Esophagus muscularis mucosa (tissue), 4 donors: Measurements from ENCODE around the gene FAM210B. TPM values are rescaled to one million over a fixed set of nuclear protein-coding genes. Genes with fewer than 3 reads are reported as not detected.

Experiments used
- DNase-seq: peaks from one replicate; pipeline ENCODE4 v3.0.0-alpha.2; 2017; ENCODE audit errors: extremely low spot score
- H3K27ac ChIP-seq, 4 donors: fragments of 200-600 bp; sonication (generic); replicated peaks in 1 of 4; 1 replicate in 3 of 4; 2 replicates in 1 of 4; pipeline ENCODE4 v1.5.1; 2016 to 2019; ENCODE audit warnings: mild to moderate bottlenecking in 1 of 4
- H3K27me3 ChIP-seq, 4 donors: fragments of 200-600 bp; sonication (generic); one replicate each; pipeline versions ENCODE4 v1.5.1 to v1.6.0; 2016 to 2019
- H3K36me3 ChIP-seq, 4 donors: fragments of 200-600 bp; sonication (generic); one replicate each; pipeline ENCODE4 v1.5.1; 2016 to 2019
- H3K4me1 ChIP-seq, 4 donors: fragments of 200-600 bp; sonication (generic); one replicate each; pipeline ENCODE4 v1.5.1; 2016 to 2019
- H3K4me3 ChIP-seq, 4 donors: fragments of 200-600 bp; sonication (generic); 1 replicate in 2 of 4; 2 replicates in 2 of 4; pipeline ENCODE4 v1.5.1; 2016 to 2019; ENCODE audit warnings: mild to moderate bottlenecking in 4 of 4, moderate library complexity in 1 of 4
- H3K9me3 ChIP-seq, 4 donors: fragments of 200-600 bp; sonication (generic); 1 replicate in 3 of 4; 2 replicates in 1 of 4; pipeline ENCODE4 v1.5.1; 2016 to 2019
- EP300 ChIP-seq: sonication (generic); formaldehyde crosslinking; IDR thresholded peaks from one replicate; pipeline ENCODE4 v1.6.1; 2017; ENCODE audit warnings: antibody characterized with exemption
- POLR2A ChIP-seq: fragments of 450-650 bp; IDR thresholded peaks from one replicate; pipeline ENCODE4 v1.6.1; 2017; ENCODE audit warnings: antibody characterized with exemption, moderate library complexity, mild to moderate bottlenecking, low read depth
- POLR2AphosphoS5 ChIP-seq, 2 donors: sonication (generic); formaldehyde crosslinking; IDR thresholded peaks; one replicate each; pipeline ENCODE4 v1.6.1; 2017; ENCODE audit warnings: antibody characterized with exemption in 2 of 2
- WGBS: methylation state at CpG from one replicate; pipeline ENCODE4 v1.1.5; 2018; 5-methylcytosine and 5-hydroxymethylcytosine counted together
- intact Hi-C: fragments of 100-400 bp; cut with DNase I; formaldehyde crosslinking; loops from one replicate; pipeline ENCODE4 v1.15.1; 2023
- total RNA-seq, 4 donors: library from RNA; depleted of rRNA; stranded (reverse); fragments of >200 nt; gene quantifications; one replicate each; pipeline versions ENCODE4 v1.1.0 to v1.2.1, GENCODE V29; 2016
- TF ChIP-seq, protein P1 (sequence below), 3 experiments: fragments of 200-600 bp in 2 of 3; fragments of 450-650 bp in 1 of 3; sonication (generic) in 2 of 3; IDR thresholded peaks; one replicate each; pipeline ENCODE4 v1.5.1; 2017 to 2019; ENCODE audit warnings: antibody characterized with exemption in 3 of 3, mild to moderate bottlenecking in 2 of 3, moderate library complexity in 1 of 3

FAM210B gene
- total RNA-seq, 4 donors from 2014 or later, result 48.2 to 75.0 (median 54.5) TPM

DNA sequence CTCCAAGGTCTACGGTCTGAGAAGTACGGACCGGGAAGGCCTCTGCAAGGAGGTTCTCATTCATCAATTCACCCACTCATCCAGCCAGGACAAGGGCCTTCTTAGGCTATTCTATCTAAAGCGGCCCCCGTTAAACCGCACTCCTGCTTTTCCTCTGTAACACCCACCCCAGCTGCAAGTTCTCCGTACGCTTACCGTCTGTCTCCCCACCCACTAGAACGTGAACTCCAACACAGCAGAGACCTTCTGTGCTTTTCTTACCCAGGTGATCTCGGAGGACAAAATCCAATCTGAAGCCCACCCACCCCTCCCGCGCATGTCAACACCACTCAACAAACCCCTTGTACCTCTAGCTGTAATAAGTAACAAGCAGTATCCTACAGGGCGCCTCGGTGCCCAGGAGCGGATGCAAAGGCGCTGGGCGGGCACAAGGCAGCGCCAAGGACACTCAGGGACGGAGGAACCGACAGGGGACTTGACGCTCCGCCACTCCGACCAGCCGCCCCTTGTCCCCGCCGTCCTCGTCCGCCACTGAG is 32.9 kb downstream of the FAM210B start:
- Histone ChIP-seq H3K4me1 (peaks cover 24 to 38% (median 28%) of the 10 kb centered on the region in 4 donors), H3K27ac (peak overlapping the region; percentile 80 to 94 (median 90)), H3K36me3 (peaks cover 12 to 18% (median 15%) of the 10 kb centered on the region in 4 donors), H3K27me3 (no peaks in the 10 kb centered on the region), H3K9me3 (no peaks in the 10 kb centered on the region), H3K4me3 (peak overlapping the region; percentile 74 to 95 (median 85))
- intact Hi-C loops, result loop anchor here (2.0 kb wide), 2 partner anchors 33 to 75 kb away; partner anchors contain the start of gene FAM210B
- TF ChIP-seq POLR2AphosphoS5 (IDR thresholded peaks at IDR 0.05) (no peak), POLR2A (no peak), EP300 (no peak)
- TF ChIP-seq, protein P1, sequence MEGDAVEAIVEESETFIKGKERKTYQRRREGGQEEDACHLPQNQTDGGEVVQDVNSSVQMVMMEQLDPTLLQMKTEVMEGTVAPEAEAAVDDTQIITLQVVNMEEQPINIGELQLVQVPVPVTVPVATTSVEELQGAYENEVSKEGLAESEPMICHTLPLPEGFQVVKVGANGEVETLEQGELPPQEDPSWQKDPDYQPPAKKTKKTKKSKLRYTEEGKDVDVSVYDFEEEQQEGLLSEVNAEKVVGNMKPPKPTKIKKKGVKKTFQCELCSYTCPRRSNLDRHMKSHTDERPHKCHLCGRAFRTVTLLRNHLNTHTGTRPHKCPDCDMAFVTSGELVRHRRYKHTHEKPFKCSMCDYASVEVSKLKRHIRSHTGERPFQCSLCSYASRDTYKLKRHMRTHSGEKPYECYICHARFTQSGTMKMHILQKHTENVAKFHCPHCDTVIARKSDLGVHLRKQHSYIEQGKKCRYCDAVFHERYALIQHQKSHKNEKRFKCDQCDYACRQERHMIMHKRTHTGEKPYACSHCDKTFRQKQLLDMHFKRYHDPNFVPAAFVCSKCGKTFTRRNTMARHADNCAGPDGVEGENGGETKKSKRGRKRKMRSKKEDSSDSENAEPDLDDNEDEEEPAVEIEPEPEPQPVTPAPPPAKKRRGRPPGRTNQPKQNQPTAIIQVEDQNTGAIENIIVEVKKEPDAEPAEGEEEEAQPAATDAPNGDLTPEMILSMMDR (IDR thresholded peaks at IDR 0.05), result no peak
- peak; percentile 91 for DNase-seq
- 3% methylated on average over 12 of the region's 29 CpGs for WGBS

DNA sequence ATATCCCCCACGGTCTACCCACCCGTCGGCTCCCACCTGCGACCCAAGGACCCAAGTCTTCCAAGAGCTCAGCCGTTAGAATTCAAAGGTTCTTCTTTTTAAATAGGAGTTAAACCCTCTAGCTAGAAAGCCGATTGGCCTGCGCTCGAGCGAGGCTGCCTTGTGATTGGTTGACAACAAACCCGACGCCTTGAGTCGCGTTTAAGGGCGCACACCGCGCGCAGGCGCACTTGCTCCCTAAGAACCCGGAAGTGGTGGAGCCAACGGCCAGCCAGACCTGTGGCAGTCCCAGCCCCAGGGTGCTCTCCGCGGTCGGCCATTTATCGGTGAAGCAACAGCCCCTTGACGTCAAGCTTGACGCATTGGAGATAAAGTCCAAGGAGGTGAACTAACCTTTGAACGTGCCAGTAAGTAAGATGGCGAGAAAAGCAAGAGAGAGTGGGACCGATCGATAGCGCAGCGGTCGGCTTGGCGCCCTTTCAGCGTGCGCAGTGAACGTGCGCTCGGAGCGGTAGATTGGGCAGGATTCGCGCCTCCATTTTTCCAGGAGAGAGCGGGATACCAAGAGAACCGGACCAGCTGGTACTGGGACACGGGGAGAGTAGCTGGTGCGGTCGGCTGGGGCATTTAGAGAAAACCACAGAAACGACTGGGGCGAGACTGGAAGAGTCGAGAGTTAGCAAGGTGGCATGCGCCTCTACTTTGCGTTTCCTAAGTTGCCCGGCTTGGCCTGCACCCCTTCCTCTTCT is 33.5 kb downstream of the FAM210B start, which contains the start of the genes AURKA and CSTF1:
TSS of gene AURKA (minus strand) at position 84 of the 749 bp plus-strand sequence. CDS start 4,018 bp downstream, outside the sequence.
TSS of gene CSTF1 (plus strand) at position 514 of the 749 bp plus-strand sequence. CDS start 2,908 bp downstream, outside the sequence.
- peak; percentile 87 to 96 for TF ChIP-seq POLR2AphosphoS5 (IDR thresholded peaks at IDR 0.05)
- no peak for TF ChIP-seq POLR2A
- TF ChIP-seq, protein P1 (IDR thresholded peaks at IDR 0.05), result peak in 1 of 3 experiments; percentile 16
- no peak for TF ChIP-seq EP300
- peak; percentile 100 for DNase-seq
- H3K27me3 ChIP-seq, result no peaks in the 10 kb centered on the region
- peak within 1 kb of the TSS; percentile 74 to 95 (median 85) for H3K4me3 ChIP-seq
- H3K9me3 ChIP-seq, result no peaks in the 10 kb centered on the region
- WGBS, result 1% methylated on average over 25 of the region's 53 CpGs
- peak within 1 kb of the TSS; percentile 80 to 94 (median 90) for H3K27ac ChIP-seq
- H3K4me1 ChIP-seq, result peaks cover 24 to 38% (median 28%) of the 10 kb centered on the region in 4 donors
- peaks cover 18 to 24% (median 21%) of the 10 kb centered on the region in 4 donors for H3K36me3 ChIP-seq
- intact Hi-C loops, result loop anchor here (2.0 kb wide), 2 partner anchors 34 to 74 kb away; partner anchors contain the start of gene FAM210B

DNA sequence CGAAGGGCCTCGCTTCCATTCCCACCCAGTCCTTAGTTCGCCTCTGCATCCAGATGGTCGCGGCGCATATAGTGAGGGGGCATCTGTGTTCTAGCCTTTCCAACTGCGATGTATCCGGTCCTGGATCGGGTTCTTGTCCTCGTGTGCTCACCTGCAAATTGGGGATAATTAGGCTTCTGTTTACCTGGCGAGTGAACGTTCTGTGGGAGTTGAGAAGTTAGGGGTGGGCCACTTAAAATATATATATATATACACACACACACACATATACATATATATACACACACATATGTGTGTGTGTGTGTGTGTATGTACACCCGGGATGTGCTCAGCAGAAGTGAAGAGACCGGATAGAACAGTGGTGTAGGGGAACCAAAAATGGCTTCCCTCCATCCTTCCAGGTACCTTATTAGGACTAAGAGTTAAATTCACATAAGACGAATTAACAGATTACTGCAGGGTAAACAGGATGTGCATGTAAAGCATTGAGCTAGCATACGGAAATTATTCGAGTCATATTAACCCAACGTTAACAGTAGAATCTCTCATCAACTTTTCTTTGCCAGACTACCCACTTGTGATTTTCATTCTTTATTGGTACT is 34.2 kb downstream of the FAM210B start:
- intact Hi-C loops, result loop anchor here (2.0 kb wide), 2 partner anchors 34 to 74 kb away; partner anchors contain the start of gene FAM210B
- peaks cover 25 to 31% (median 28%) of the 10 kb centered on the region in 4 donors for H3K36me3 ChIP-seq
- H3K9me3 ChIP-seq, result no peaks in the 10 kb centered on the region
- peak overlapping the region; percentile 80 to 94 (median 90) for H3K27ac ChIP-seq
- H3K4me3 ChIP-seq, result peak overlapping the region; percentile 74 to 95 (median 85)
- DNase-seq, result no peak
- peaks cover 24 to 38% (median 28%) of the 10 kb centered on the region in 4 donors for H3K4me1 ChIP-seq
- H3K27me3 ChIP-seq, result no peaks in the 10 kb centered on the region
- TF ChIP-seq POLR2AphosphoS5 (IDR thresholded peaks at IDR 0.05) (no peak), POLR2A (no peak), EP300 (no peak)
- TF ChIP-seq, protein P1 (IDR thresholded peaks at IDR 0.05), result no peak
- 2% methylated on average over 18 of the region's 18 CpGs for WGBS

DNA sequence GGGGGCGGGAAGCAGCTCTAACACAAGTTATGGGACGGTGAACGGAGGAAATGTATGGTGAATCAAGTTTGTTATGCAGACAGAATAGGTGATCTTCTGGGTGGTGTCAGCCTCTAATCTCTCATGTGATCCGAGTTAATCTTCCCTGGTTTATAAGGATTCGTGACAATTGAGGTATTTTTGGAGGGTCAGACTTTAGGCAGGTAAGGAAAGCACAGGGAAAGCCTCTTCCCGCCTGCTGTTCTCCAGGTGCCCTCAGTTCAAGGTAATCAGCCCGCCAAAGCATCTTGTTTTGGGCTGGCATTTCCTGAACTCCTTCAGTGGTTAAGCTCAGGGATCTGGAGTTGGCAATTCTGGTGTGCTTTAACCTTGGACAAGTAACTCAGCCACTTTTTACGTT is 34.9 kb downstream of the FAM210B start:
- peaks cover 24 to 38% (median 28%) of the 10 kb centered on the region in 4 donors for H3K4me1 ChIP-seq
- 66% methylated on average over 8 of the region's 8 CpGs for WGBS
- no peak for DNase-seq
- H3K36me3 ChIP-seq, result peaks cover 30 to 38% (median 35%) of the 10 kb centered on the region in 4 donors
- H3K27ac ChIP-seq, result peak overlapping the region in 1 of 4 donors; percentile 88
- H3K9me3 ChIP-seq, result no peaks in the 10 kb centered on the region
- intact Hi-C loops, result loop anchor here (2.0 kb wide), 2 partner anchors 35 to 73 kb away; partner anchors contain the start of gene FAM210B
- peak overlapping the region; percentile 74 to 95 (median 85) for H3K4me3 ChIP-seq
- H3K27me3 ChIP-seq, result no peaks in the 10 kb centered on the region
- TF ChIP-seq POLR2A (no peak), EP300 (no peak), POLR2AphosphoS5 (IDR thresholded peaks at IDR 0.05) (no peak)
- TF ChIP-seq, protein P1 (IDR thresholded peaks at IDR 0.05), result no peak
